ENCODE results near the gene LSM3. TPM values are rescaled to one million over a fixed set of nuclear protein-coding genes. Genes with fewer than 3 reads are reported as not detected.

The LSM3 gene
- total RNA-seq, 2 experiments from 2014 or later: 24.0 to 25.4 TPM

GRCh38 chr3:14231145-14231990 lies 52.8 kb downstream of the LSM3 start:
- CTCF ChIA-PET: no interaction called here
- POLR2A ChIA-PET: interaction anchor here (0.8 kb wide), 1 partner anchor 28 kb away, joined by 3 read pairs; no protein-coding TSS in a partner anchor

GRCh38 chr3:14231998-14232501 lies 53.4 kb downstream of the LSM3 start:
- ChIA-PET POLR2A (interaction anchor here (0.8 kb wide), 1 partner anchor 29 kb away, joined by 3 read pairs; no protein-coding TSS in a partner anchor), CTCF (no interaction called here)

GRCh38 chr3:14234251-14235002 lies 55.8 kb downstream of the LSM3 start:
- CTCF ChIA-PET: no interaction called here

GRCh38 chr3:14235003-14235911 lies 56.6 kb downstream of the LSM3 start:
- ChIA-PET POLR2A (interaction anchor here (0.6 kb wide), 1 partner anchor 314 kb away, joined by 3 read pairs; no protein-coding TSS in a partner anchor), CTCF (no interaction called here)

More at GRCh38 chr3:14234251-14235002, 55.8 kb downstream of the LSM3 start:
- POLR2A ChIA-PET: no interaction called here

GRCh38 chr3:14235912-14236295 lies 57.3 kb downstream of the LSM3 start:
- CTCF ChIA-PET: no interaction called here

GRCh38 chr3:14236902-14237301 lies 58.3 kb downstream of the LSM3 start:
- CTCF ChIA-PET: no interaction called here
- POLR2A ChIA-PET: no interaction called here

More at GRCh38 chr3:14235912-14236295, 57.3 kb downstream of the LSM3 start:
- POLR2A ChIA-PET: no interaction called here

GRCh38 chr3:14237457-14237856 lies 58.8 kb downstream of the LSM3 start:
- CTCF ChIA-PET: no interaction called here
- POLR2A ChIA-PET: no interaction called here

GRCh38 chr3:14238356-14238755 lies 59.7 kb downstream of the LSM3 start:
- ChIA-PET CTCF (no interaction called here), POLR2A (no interaction called here)

GRCh38 chr3:14238930-14239329 lies 60.3 kb downstream of the LSM3 start:
- POLR2A ChIA-PET: no interaction called here
- CTCF ChIA-PET: no interaction called here

GRCh38 chr3:14239940-14240339 lies 61.3 kb downstream of the LSM3 start:
- POLR2A ChIA-PET: no interaction called here

GRCh38 chr3:14240366-14240765 lies 61.7 kb downstream of the LSM3 start:
- ChIA-PET CTCF (no interaction called here), POLR2A (no interaction called here)

More at GRCh38 chr3:14239940-14240339, 61.3 kb downstream of the LSM3 start:
- CTCF ChIA-PET: no interaction called here

- POLR2A ChIA-PET: no interaction called here
- CTCF ChIA-PET: no interaction called here
Observed at GRCh38 chr3:14241716-14242115, 63.1 kb downstream of the LSM3 start.

GRCh38 chr3:14242490-14243311 lies 64.1 kb downstream of the LSM3 start:
- CTCF ChIA-PET: interaction anchor here (1.2 kb wide), 1 partner anchor 10 kb away, joined by 3 read pairs; no protein-coding TSS in a partner anchor

GRCh38 chr3:14243782-14244181 lies 65.2 kb downstream of the LSM3 start:
- CTCF ChIA-PET: no interaction called here

More at GRCh38 chr3:14242490-14243311, 64.1 kb downstream of the LSM3 start:
- POLR2A ChIA-PET: no interaction called here

GRCh38 chr3:14244521-14245247 lies 66.1 kb downstream of the LSM3 start:
- ChIA-PET CTCF (no interaction called here), POLR2A (no interaction called here)

More at GRCh38 chr3:14243782-14244181, 65.2 kb downstream of the LSM3 start:
- POLR2A ChIA-PET: interaction anchor here (0.7 kb wide), 1 partner anchor 20 kb away, joined by 3 read pairs; no protein-coding TSS in a partner anchor

- POLR2A ChIA-PET: no interaction called here
- CTCF ChIA-PET: interaction anchor here (0.6 kb wide), 1 partner anchor 172 kb away, joined by 3 read pairs; no protein-coding TSS in a partner anchor
Observed at GRCh38 chr3:14245248-14245639, 66.6 kb downstream of the LSM3 start.

- POLR2A ChIA-PET: interaction anchor here (0.6 kb wide), 1 partner anchor 375 kb away, joined by 3 read pairs; no protein-coding TSS in a partner anchor
- CTCF ChIA-PET: interaction anchor here (0.5 to 0.6 kb wide), 2 partner anchors 80 to 171 kb away, joined by 3 read pairs; no protein-coding TSS in a partner anchor
Observed at GRCh38 chr3:14245822-14246221, 67.2 kb downstream of the LSM3 start.

- ChIA-PET CTCF (interaction anchor here (0.5 to 0.7 kb wide), 2 partner anchors 31 to 79 kb away, joined by 3 read pairs; no protein-coding TSS in a partner anchor), POLR2A (interaction anchor here (0.6 kb wide), 1 partner anchor 375 kb away, joined by 3 read pairs; no protein-coding TSS in a partner anchor)
Observed at GRCh38 chr3:14246414-14246813, 67.8 kb downstream of the LSM3 start.
